ENCODE data around the gene C1orf159.

DNA sequence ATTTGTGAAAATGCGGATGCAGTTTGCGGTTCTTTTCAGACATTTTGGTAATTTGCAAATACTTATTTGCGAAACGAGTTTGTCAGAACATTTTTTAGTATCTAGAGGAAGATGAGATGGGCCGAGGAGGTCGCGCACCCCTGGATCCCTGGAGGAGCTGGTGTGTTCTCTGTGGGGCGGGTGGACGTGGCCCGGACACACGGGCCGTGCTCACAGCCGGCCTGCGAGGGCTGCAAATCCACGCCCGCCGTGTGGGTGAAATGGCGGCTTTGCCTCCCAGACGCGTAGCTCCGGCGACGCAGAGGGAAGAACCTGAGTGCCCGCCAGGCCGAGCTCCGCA is 48.4 kb upstream of the C1orf159 start:
- TF ChIP-seq, protein P1, sequence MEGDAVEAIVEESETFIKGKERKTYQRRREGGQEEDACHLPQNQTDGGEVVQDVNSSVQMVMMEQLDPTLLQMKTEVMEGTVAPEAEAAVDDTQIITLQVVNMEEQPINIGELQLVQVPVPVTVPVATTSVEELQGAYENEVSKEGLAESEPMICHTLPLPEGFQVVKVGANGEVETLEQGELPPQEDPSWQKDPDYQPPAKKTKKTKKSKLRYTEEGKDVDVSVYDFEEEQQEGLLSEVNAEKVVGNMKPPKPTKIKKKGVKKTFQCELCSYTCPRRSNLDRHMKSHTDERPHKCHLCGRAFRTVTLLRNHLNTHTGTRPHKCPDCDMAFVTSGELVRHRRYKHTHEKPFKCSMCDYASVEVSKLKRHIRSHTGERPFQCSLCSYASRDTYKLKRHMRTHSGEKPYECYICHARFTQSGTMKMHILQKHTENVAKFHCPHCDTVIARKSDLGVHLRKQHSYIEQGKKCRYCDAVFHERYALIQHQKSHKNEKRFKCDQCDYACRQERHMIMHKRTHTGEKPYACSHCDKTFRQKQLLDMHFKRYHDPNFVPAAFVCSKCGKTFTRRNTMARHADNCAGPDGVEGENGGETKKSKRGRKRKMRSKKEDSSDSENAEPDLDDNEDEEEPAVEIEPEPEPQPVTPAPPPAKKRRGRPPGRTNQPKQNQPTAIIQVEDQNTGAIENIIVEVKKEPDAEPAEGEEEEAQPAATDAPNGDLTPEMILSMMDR (IDR thresholded peaks at IDR 0.05 in 4 of 5, conservative IDR thresholded peaks at IDR 0.05 in 1 of 5) = no peak
- no peak for TF ChIP-seq POLR2A (IDR thresholded peaks at IDR 0.05)

Data from gastrocnemius medialis (tissue), 4 donors.